Mesenchymal stem cell (in vitro differentiated cells and primary cell): ENCODE data around the gene TNS4.
A peak's percentile ranks its signal among the peaks of the same experiment; 100 is the strongest.

Experiments used
- DNase-seq: peaks from one replicate; pipeline ENCODE4 v3.0.0-alpha.2; 2013
- H2AFZ ChIP-seq: one replicate; pipeline ENCODE4 v1.6.1; 2013; ENCODE audit warnings: low read depth, mild to moderate bottlenecking, control low read depth, inconsistent platforms, low read length, moderate library complexity
- H2AK5ac ChIP-seq: 2 replicates; pipeline ENCODE4 v1.6.1; 2013; ENCODE audit warnings: low read length, moderate library complexity, mild to moderate bottlenecking, inconsistent platforms; ENCODE audit not compliant: severe bottlenecking
- H2BK120ac ChIP-seq: one replicate; pipeline ENCODE4 v1.6.1; 2013; ENCODE audit warnings: low read depth, mild to moderate bottlenecking, inconsistent platforms, low read length, moderate library complexity
- H2BK12ac ChIP-seq, 2 experiments: one replicate each; pipeline ENCODE4 v1.6.1; 2013; ENCODE audit warnings: inconsistent platforms in 2 of 2, low read length in 2 of 2, mild to moderate bottlenecking in 2 of 2, moderate library complexity in 2 of 2, control low read depth in 1 of 2
- H2BK15ac ChIP-seq: one replicate; pipeline ENCODE4 v1.6.1; 2013; ENCODE audit warnings: mild to moderate bottlenecking, low read depth, inconsistent platforms; ENCODE audit not compliant: poor library complexity, severe bottlenecking
- H2BK5ac ChIP-seq: 2 replicates; pipeline ENCODE4 v1.6.1; 2013; ENCODE audit warnings: low read depth, mild to moderate bottlenecking, low read length, control low read depth, inconsistent platforms; ENCODE audit not compliant: poor library complexity, severe bottlenecking
- H3K14ac ChIP-seq, 2 experiments: one replicate each; pipeline ENCODE4 v1.6.1; 2013; ENCODE audit warnings: inconsistent platforms in 2 of 2, low read length in 2 of 2, control low read depth in 1 of 2, mild to moderate bottlenecking in 1 of 2, moderate library complexity in 1 of 2
- H3K18ac ChIP-seq, 2 experiments: one replicate each; pipeline ENCODE4 v1.6.1; 2013; ENCODE audit warnings: inconsistent platforms in 2 of 2, low read length in 2 of 2, control low read depth in 1 of 2, low read depth in 1 of 2, mild to moderate bottlenecking in 1 of 2
- H3K23ac ChIP-seq, 2 experiments: one replicate each; pipeline ENCODE4 v1.6.1; 2013; ENCODE audit warnings: inconsistent platforms in 2 of 2, low read length in 2 of 2, mild to moderate bottlenecking in 2 of 2, moderate library complexity in 2 of 2, control low read depth in 1 of 2
- H3K27ac ChIP-seq: 2 replicates; pipeline ENCODE4 v1.5.1; 2013; ENCODE audit warnings: mild to moderate bottlenecking, moderate library complexity, low read length, control low read depth, inconsistent platforms; ENCODE audit not compliant: poor library complexity, severe bottlenecking
- H3K27me3 ChIP-seq, 2 experiments: 2 replicates each; pipeline versions ENCODE4 v1.6.1 to v1.7.0; 2013; ENCODE audit warnings: low read length in 2 of 2, mild to moderate bottlenecking in 2 of 2, moderate library complexity in 2 of 2, control low read depth in 1 of 2, inconsistent platforms in 1 of 2; ENCODE audit not compliant: control insufficient read depth in 1 of 2, insufficient read depth in 1 of 2
- H3K36me3 ChIP-seq, 2 experiments: 2 replicates each; pipeline versions ENCODE4 v1.6.1 to v1.7.0; 2013; ENCODE audit warnings: low read length in 2 of 2, control low read depth in 1 of 2, inconsistent platforms in 1 of 2, low read depth in 1 of 2, mild to moderate bottlenecking in 1 of 2; ENCODE audit not compliant: insufficient read depth in 2 of 2, control insufficient read depth in 1 of 2
- H3K4ac ChIP-seq, 2 experiments: one replicate each; pipeline ENCODE4 v1.6.1; 2013; ENCODE audit warnings: inconsistent platforms in 2 of 2, low read length in 2 of 2, mild to moderate bottlenecking in 2 of 2, moderate library complexity in 2 of 2, control low read depth in 1 of 2, low read depth in 1 of 2
- H3K4me1 ChIP-seq: 2 replicates; pipeline ENCODE4 v1.6.1; 2013; ENCODE audit warnings: low read depth, low read length, control low read depth; ENCODE audit not compliant: control insufficient read depth, insufficient read depth
- H3K4me2 ChIP-seq: 2 replicates; pipeline ENCODE4 v1.6.1; 2013; ENCODE audit warnings: low read length, mild to moderate bottlenecking, inconsistent platforms; ENCODE audit not compliant: poor library complexity, severe bottlenecking
- H3K4me3 ChIP-seq, 2 experiments: 2 replicates each; pipeline versions ENCODE4 v1.5.1 to v1.7.0; 2013; ENCODE audit warnings: low read length in 2 of 2, mild to moderate bottlenecking in 2 of 2, control low read depth in 1 of 2, low read depth in 1 of 2; ENCODE audit not compliant: insufficient read depth in 1 of 2
- H3K79me1 ChIP-seq: replicated peaks from 2 replicates; pipeline ENCODE4 v1.6.1; 2013; ENCODE audit warnings: mild to moderate bottlenecking, control low read depth, low read length, inconsistent platforms; ENCODE audit not compliant: poor library complexity, severe bottlenecking
- H3K9ac ChIP-seq: 2 replicates; pipeline ENCODE4 v1.7.0; 2013; ENCODE audit warnings: mild to moderate bottlenecking, low read length, moderate library complexity
- H3K9me3 ChIP-seq: 2 replicates; pipeline ENCODE4 v1.7.0; 2013; ENCODE audit warnings: mild to moderate bottlenecking, low read length; ENCODE audit not compliant: control insufficient read depth
- H4K8ac ChIP-seq: one replicate; pipeline ENCODE4 v1.6.1; 2013; ENCODE audit warnings: inconsistent platforms, mild to moderate bottlenecking, low read length, moderate library complexity
- H4K91ac ChIP-seq: one replicate; pipeline ENCODE4 v1.6.1; 2013; ENCODE audit warnings: mild to moderate bottlenecking, low read length, inconsistent platforms
- WGBS: methylation state at CpG from one replicate; pipeline ENCODE4 v1.1.7; 2013; ENCODE audit warnings: mixed read lengths; 5-methylcytosine and 5-hydroxymethylcytosine counted together

Gene TNS4

GRCh38 chr17:40540448-40540847 is 39.0 kb upstream of the TNS4 start:
- Histone ChIP-seq H3K79me1 (no peaks in the 10 kb centered on the region), H3K4me3 (no peak overlapping the region), H3K27ac (no peak overlapping the region), H3K4me1 (peaks cover 40% of the 10 kb centered on the region), H3K23ac (no peak overlapping the region), H2BK120ac (no peak overlapping the region), H2AK5ac (no peak overlapping the region), H2BK5ac (no peak overlapping the region), H3K14ac (no peak overlapping the region), H4K91ac (no peak overlapping the region), H3K36me3 (no peaks in the 10 kb centered on the region), H3K4ac (no peak overlapping the region), H3K9ac (peak overlapping the region; percentile 1), H2BK15ac (peak overlapping the region; percentile 92), H3K27me3 (no peaks in the 10 kb centered on the region), H2BK12ac (peak overlapping the region; percentile 44 to 87), H4K8ac (peak overlapping the region; percentile 8), H3K18ac (peak overlapping the region in 1 of 2 experiments; percentile 53), H3K4me2 (no peak overlapping the region), H3K9me3 (no peaks in the 10 kb centered on the region), H2AFZ (no peak overlapping the region)
- 91% methylated on average over 8 of the region's 8 CpGs for WGBS
- DNase-seq: no peak

GRCh38 chr17:40539711-40540411 is 38.4 kb upstream of the TNS4 start:
- H2AFZ ChIP-seq: no peak overlapping the region
- H3K27me3 ChIP-seq: no peaks in the 10 kb centered on the region
- H2BK15ac ChIP-seq: no peak overlapping the region
- H3K36me3 ChIP-seq: no peaks in the 10 kb centered on the region
- H2AK5ac ChIP-seq: no peak overlapping the region
- DNase-seq: no peak
- H3K4me1 ChIP-seq: peaks cover 40% of the 10 kb centered on the region
- 87% methylated on average over 9 of the region's 9 CpGs for WGBS
- H3K9ac ChIP-seq: peak overlapping the region; percentile 1
- no peaks in the 10 kb centered on the region for H3K9me3 ChIP-seq
- no peak overlapping the region for H3K23ac ChIP-seq
- no peaks in the 10 kb centered on the region for H3K79me1 ChIP-seq
- peak overlapping the region in 1 of 2 experiments; percentile 46 for H3K4ac ChIP-seq
- H2BK120ac ChIP-seq: no peak overlapping the region
- no peak overlapping the region for H3K4me3 ChIP-seq
- H3K14ac ChIP-seq: peak overlapping the region in 1 of 2 experiments; percentile 14
- H3K27ac ChIP-seq: no peak overlapping the region
- peak overlapping the region; percentile 1 to 53 for H3K18ac ChIP-seq
- H3K4me2 ChIP-seq: no peak overlapping the region
- H2BK5ac ChIP-seq: no peak overlapping the region
- H4K91ac ChIP-seq: peak overlapping the region; percentile 87
- peak overlapping the region; percentile 8 for H4K8ac ChIP-seq
- H2BK12ac ChIP-seq: peak overlapping the region; percentile 44 to 50

GRCh38 chr17:40538936-40539705 is 37.7 kb upstream of the TNS4 start:
- no peaks in the 10 kb centered on the region for H3K36me3 ChIP-seq

More at GRCh38 chr17:40538936-40539705, 37.7 kb upstream of the TNS4 start:
- Histone ChIP-seq H2AK5ac (no peak overlapping the region), H3K4ac (peak overlapping the region in 1 of 2 experiments; percentile 46), H3K14ac (no peak overlapping the region), H2AFZ (no peak overlapping the region), H3K4me3 (no peak overlapping the region), H3K4me2 (no peak overlapping the region), H3K9me3 (no peaks in the 10 kb centered on the region), H3K9ac (no peak overlapping the region), H2BK12ac (peak overlapping the region; percentile 20 to 96), H2BK15ac (peak overlapping the region; percentile 26), H4K91ac (peak overlapping the region; percentile 28), H4K8ac (peak overlapping the region; percentile 33), H3K27me3 (no peaks in the 10 kb centered on the region), H3K27ac (no peak overlapping the region), H3K23ac (no peak overlapping the region), H2BK5ac (no peak overlapping the region), H3K79me1 (no peaks in the 10 kb centered on the region), H3K4me1 (peaks cover 44% of the 10 kb centered on the region), H3K18ac (no peak overlapping the region), H2BK120ac (no peak overlapping the region)
- DNase-seq: no peak
- WGBS: 81% methylated on average over 6 of the region's 6 CpGs
